ENCODE data around the gene CCL28.
"Not testable (repeated sequence)": the region's sequence is repeated elsewhere in the genome, so short reads cannot be mapped to it uniquely, and the experiment has no call there.

The CCL28 gene

GRCh38 chr5:43376496-43377140 lies 35.6 kb downstream of the CCL28 start:
- H3K4me1 ChIP-seq = no peaks in the 10 kb centered on the region
- no peaks in the 10 kb centered on the region for H3K27me3 ChIP-seq
- H3K27ac ChIP-seq = no peak overlapping the region
- no peak overlapping the region for H3K4me2 ChIP-seq
- H3K9me3 ChIP-seq = no peaks in the 10 kb centered on the region; the same call in 1 of the 2 replicates
- peaks cover 30% of the 10 kb centered on the region for H3K36me3 ChIP-seq
- TF ChIP-seq Cebpa-rat (IDR thresholded peaks at IDR 0.05) = no peak
- no peak overlapping the region for H3K9ac ChIP-seq
- H4K20me1 ChIP-seq = no peaks in the 10 kb centered on the region
- H3K4me3 ChIP-seq = no peak overlapping the region

- Histone ChIP-seq H3K36me3 (peaks cover 8% of the 10 kb centered on the region), H4K20me1 (no peaks in the 10 kb centered on the region), H3K4me3 (no peak overlapping the region), H3K27me3 (no peaks in the 10 kb centered on the region), H3K9me3 (peaks cover 4% of the 10 kb centered on the region; the same call in 1 of the 2 replicates), H3K4me1 (0 out of 2 replicates have a peak, but pooled peaks cover 4% of the 10 kb centered on the region), H3K27ac (no peak overlapping the region), H3K9ac (no peak overlapping the region), H3K4me2 (no peak overlapping the region)
- no peak for TF ChIP-seq Cebpa-rat (IDR thresholded peaks at IDR 0.05)
These were observed 40.4 kb downstream of the CCL28 start for GRCh38 chr5:43371821-43372220.

DNA sequence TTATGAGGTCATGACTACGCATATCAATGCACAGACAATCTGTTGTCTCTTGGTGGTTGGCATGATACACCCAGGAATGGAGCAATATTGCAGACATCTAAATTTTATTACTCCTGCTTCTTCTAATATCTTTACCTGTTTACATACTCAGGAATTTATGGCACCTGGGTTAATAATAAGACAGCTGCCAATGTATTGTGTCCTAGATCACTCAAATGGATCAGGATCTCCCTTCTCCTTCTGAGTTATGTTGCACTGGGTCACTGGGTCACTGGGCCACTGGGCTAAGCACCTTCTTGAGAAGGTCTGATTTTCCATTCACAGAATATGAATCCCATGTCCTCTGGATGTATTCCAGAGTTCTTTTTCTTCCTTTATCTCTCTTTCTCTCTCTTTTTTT lies 41.8 kb downstream of the CCL28 start:
- Histone ChIP-seq H3K36me3 (no peaks in the 10 kb centered on the region), H3K27ac (no peak overlapping the region), H3K4me1 (0 out of 2 replicates have a peak, but pooled peaks cover 4% of the 10 kb centered on the region), H3K4me3 (no peak overlapping the region), H4K20me1 (no peaks in the 10 kb centered on the region), H3K9me3 (0 out of 2 replicates have a peak, but pooled peaks cover 4% of the 10 kb centered on the region), H3K27me3 (no peaks in the 10 kb centered on the region), H3K4me2 (no peak overlapping the region), H3K9ac (no peak overlapping the region)
- no peak for TF ChIP-seq Cebpa-rat (IDR thresholded peaks at IDR 0.05)

GRCh38 chr5:43369651-43370050 lies 42.5 kb downstream of the CCL28 start:
- H3K9ac ChIP-seq = no peak overlapping the region
- no peaks in the 10 kb centered on the region for H3K27me3 ChIP-seq
- 0 out of 2 replicates have a peak, but pooled peaks cover 4% of the 10 kb centered on the region for H3K4me1 ChIP-seq
- H4K20me1 ChIP-seq = no peaks in the 10 kb centered on the region
- no peak overlapping the region for H3K4me2 ChIP-seq
- TF ChIP-seq Cebpa-rat (IDR thresholded peaks at IDR 0.05) = no peak
- H3K4me3 ChIP-seq = no peak overlapping the region
- no peak overlapping the region for H3K27ac ChIP-seq
- 0 out of 2 replicates have a peak, but pooled peaks cover 4% of the 10 kb centered on the region for H3K9me3 ChIP-seq
- H3K36me3 ChIP-seq = no peaks in the 10 kb centered on the region

- H3K4me2 ChIP-seq = no peak overlapping the region
- no peaks in the 10 kb centered on the region for H3K36me3 ChIP-seq
- H3K9ac ChIP-seq = no peak overlapping the region
- H3K27me3 ChIP-seq = no peaks in the 10 kb centered on the region
- 0 out of 2 replicates have a peak, but pooled peaks cover 4% of the 10 kb centered on the region for H3K9me3 ChIP-seq
- H4K20me1 ChIP-seq = no peaks in the 10 kb centered on the region
- TF ChIP-seq Cebpa-rat (IDR thresholded peaks at IDR 0.05) = no peak
- H3K4me1 ChIP-seq = 0 out of 2 replicates have a peak, but pooled peaks cover 4% of the 10 kb centered on the region
- H3K27ac ChIP-seq = no peak overlapping the region
- H3K4me3 ChIP-seq = no peak overlapping the region
These were observed 44.1 kb downstream of the CCL28 start for GRCh38 chr5:43367909-43368669.

GRCh38 chr5:43367453-43367852 lies 44.7 kb downstream of the CCL28 start:
- no peak for TF ChIP-seq Cebpa-rat (IDR thresholded peaks at IDR 0.05)
- H3K27me3 ChIP-seq = no peaks in the 10 kb centered on the region

GRCh38 chr5:43366680-43367246 lies 45.4 kb downstream of the CCL28 start:
- H3K9me3 ChIP-seq, H3K9ac ChIP-seq, H3K4me3 ChIP-seq: not testable (repeated sequence)

More at GRCh38 chr5:43367453-43367852, 44.7 kb downstream of the CCL28 start:
- H3K4me3 ChIP-seq = no peak overlapping the region
- 0 out of 2 replicates have a peak, but pooled peaks cover 4% of the 10 kb centered on the region for H3K9me3 ChIP-seq
- no peaks in the 10 kb centered on the region for H4K20me1 ChIP-seq
- H3K9ac ChIP-seq = no peak overlapping the region
- H3K4me1 ChIP-seq = 0 out of 2 replicates have a peak, but pooled peaks cover 4% of the 10 kb centered on the region
- H3K4me2 ChIP-seq = no peak overlapping the region
- no peak overlapping the region for H3K27ac ChIP-seq
- H3K36me3 ChIP-seq = no peaks in the 10 kb centered on the region

GRCh38 chr5:43365155-43365554 lies 47.0 kb downstream of the CCL28 start:
- H3K27ac ChIP-seq, H3K4me2 ChIP-seq, H4K20me1 ChIP-seq, H3K27me3 ChIP-seq, H3K9ac ChIP-seq, H3K4me3 ChIP-seq, H3K4me1 ChIP-seq, H3K36me3 ChIP-seq: not testable (repeated sequence)
- H3K9me3 ChIP-seq = peaks cover 14% of the 10 kb centered on the region

More at GRCh38 chr5:43366680-43367246, 45.4 kb downstream of the CCL28 start:
- not testable (repeated sequence) for H4K20me1 ChIP-seq, H3K4me2 ChIP-seq, H3K27ac ChIP-seq, H3K36me3 ChIP-seq, H3K27me3 ChIP-seq, H3K4me1 ChIP-seq

DNA sequence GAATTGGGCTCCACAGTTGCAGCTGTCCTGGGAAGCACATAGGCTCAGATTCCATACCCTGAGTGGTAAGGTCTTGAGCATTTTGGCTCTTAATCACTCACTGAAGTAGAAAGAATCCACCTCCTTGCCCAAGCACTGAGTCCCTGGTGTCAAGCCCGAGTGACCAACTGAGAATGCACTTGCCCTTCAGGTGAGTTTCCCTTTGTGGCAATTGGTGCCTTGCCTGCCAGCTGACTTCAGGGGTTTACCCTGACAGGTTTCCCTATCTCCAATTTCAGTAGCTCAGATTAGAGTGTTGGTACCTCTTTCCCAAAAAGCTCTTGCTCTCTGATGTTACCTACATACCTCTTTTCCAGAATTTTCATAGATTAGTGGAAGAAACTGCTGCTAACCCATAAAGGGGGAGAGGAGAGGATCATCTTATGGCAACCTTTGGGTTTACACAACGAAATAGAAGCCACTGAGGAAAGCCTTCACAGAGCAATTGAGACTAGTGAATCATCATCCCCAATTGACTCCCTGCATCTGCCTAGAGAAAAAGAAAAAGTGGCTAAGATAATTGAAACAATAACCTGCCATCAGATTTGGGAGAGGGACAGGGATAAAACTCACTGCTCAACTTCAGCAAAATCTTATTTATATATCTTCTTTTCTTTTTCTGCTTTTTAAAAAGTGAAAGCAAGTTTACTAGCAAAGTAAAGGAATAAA lies 48.6 kb downstream of the CCL28 start:
- H4K20me1 ChIP-seq = no peaks in the 10 kb centered on the region
- TF ChIP-seq Cebpa-rat (IDR thresholded peaks at IDR 0.05) = no peak
- no peak overlapping the region for H3K4me3 ChIP-seq
- H3K36me3 ChIP-seq = no peaks in the 10 kb centered on the region
- no peak overlapping the region for H3K27ac ChIP-seq
- H3K4me2 ChIP-seq = no peak overlapping the region
- no peaks in the 10 kb centered on the region for H3K27me3 ChIP-seq
- H3K9me3 ChIP-seq = peaks cover 25% of the 10 kb centered on the region
- no peak overlapping the region for H3K9ac ChIP-seq
- 0 out of 2 replicates have a peak, but pooled peaks cover 4% of the 10 kb centered on the region for H3K4me1 ChIP-seq
